ENCODE measurements around the gene TMEM184A.
"Not testable (repeated sequence)": the region's sequence is repeated elsewhere in the genome, so short reads cannot be mapped to it uniquely, and the experiment has no call there.

Gene TMEM184A

DNA sequence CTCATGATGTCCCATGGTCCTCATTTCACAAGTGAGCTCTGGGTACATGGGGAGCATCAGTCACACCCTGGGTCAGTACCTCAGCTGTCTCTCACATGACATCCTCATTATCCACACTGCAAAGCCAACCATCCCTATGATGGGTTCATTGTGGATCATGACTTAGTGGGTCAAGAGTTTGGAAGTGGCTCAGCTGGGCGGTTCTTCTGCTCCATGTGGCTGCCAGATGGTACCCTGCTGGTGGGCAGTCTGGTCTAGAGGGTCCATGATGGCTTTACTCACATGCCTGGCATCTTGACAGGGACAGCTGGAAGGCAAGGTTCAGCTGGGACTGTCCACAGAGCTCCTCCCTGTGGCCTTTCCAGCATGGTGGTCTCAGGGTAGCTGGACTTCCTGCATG is 33.0 kb upstream of the TMEM184A start:
- FAIRE-seq: no peak

DNA sequence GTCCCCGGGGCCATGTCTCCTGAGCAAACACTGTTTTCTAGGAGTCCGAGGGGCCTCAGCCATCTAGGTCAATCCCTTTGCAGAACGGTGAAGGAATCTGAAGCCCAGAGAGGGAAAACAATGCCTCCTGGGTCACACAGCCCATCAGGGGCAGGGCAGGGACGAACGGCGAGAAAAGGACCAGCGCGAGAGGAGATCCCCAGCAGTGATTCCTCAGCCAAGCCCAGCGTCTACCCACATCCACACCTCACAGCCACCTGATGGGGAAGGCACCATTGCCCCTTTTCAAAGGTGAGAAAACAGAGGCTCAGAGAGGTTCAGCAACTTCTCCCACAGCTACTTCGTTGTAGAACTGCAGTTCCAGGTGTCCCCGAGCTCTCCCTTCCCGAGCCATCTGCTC is 31.7 kb upstream of the TMEM184A start:
- FAIRE-seq: no peak

DNA sequence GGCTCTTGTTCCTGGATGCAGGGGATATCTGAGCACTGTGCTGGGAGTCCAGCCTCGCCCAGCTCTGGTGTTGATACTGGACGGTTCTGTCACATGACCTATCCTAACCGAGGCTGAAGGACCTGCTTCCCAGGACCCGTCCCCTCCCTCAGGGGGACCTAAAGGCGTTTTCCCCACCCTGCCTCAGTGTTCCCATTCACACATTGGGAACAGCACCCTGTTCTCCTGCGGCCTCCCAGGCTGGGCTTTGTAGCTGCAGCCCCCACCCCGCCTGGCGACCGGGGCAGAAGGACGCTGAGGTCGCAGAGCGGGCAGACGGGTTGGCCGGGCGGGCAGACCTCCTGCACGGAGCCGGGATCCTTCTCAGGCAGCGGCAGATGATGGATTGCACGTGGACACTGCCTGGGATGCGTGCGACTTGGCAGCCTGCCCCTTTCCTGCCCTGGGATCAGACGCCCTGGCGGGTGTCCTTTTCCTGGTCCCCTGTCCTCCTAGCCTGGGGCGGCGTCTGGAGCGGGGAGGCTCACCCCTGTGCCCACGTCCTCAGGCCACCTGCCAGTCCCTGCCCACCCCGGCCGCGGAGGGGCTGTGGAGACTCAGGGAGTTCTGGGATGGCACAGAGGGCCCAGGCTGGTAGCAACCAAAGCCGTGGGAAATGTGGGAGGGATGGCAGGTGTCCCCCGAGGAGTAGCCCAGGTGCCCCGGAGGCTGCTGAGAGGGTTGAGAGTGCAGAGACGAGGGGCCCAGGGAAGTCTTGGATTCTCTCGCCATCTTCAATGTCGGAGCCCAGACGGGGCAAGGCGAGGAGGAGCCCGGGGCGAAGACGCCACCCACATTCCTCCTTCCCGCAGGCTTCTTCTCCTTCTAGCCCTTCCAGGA is 31.1 kb upstream of the TMEM184A start:
- no peak for FAIRE-seq

DNA sequence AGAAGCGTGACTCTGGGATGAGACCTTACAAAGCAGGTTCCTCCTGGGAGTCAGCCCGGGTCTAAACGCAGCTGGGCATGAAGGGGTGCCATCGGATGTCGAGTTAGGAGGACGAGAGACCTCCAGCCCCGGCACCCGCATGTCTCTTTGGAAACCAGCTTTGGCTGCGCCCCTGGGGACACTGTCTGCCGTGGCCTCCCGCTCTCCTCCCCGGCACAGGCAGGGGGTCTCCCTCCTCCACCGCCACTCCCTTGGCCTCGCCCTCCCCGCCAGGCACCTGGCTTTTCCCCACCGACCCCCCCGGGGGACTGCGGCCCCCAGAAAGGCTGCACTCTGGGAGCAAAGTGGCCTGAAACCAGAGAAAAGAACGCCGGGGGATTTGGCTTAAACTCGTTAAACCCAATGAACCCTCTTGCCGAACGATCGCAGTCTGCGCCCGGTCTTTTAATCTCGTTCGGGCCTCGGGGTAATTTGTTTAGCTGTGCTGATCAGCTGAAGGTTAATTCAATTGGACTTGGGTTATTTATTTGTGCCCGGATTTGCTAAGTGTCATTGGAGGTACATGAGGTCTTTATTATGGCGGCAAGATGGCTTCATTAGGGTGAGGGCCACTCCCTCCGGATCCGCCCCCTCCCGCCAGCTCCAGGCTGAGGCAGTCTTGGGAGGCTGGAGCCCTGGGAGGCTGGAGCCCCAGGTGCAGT is 30.3 kb upstream of the TMEM184A start:
- FAIRE-seq: no peak

DNA sequence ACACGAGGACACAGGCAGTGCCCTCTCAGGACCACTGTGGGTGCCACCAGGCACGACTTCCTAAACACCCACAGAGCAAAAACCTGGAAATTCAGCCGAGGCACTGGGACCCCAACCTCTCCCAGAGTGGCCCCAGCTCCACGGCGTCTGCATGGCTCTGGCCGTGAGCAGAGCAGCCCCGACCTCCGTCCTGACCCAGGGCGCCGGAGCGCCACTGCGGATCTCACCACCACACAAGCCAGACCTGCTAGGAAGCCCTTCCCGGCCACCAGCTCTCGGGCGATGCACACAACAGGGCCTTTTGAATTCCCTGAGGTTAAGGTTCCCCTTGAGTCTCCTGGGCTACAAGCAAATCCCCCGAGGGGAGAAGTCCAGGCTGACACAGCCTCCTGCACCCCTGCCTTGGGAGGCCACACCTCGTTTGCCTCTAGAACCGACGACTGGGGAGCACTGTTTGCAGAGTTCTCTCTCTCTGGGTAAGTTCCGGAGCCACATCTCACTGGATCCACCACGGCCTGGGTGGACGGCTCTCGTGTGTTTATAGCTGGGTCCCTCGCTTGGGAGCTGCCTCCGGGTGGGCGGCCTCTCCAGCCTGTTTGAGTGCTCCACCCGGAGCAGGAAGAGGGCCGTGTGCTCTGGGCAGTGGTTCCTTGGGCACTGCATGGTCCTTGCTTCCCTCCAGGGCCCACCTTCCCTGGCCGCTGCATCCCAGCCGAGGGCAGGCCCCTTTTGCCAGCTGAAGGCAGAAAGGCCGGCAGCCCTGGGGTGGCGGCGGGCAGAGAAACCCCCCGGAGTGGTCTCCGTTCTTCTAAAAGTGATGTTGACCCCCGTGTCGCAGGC is 29.4 kb upstream of the TMEM184A start:
- no peak for FAIRE-seq

DNA sequence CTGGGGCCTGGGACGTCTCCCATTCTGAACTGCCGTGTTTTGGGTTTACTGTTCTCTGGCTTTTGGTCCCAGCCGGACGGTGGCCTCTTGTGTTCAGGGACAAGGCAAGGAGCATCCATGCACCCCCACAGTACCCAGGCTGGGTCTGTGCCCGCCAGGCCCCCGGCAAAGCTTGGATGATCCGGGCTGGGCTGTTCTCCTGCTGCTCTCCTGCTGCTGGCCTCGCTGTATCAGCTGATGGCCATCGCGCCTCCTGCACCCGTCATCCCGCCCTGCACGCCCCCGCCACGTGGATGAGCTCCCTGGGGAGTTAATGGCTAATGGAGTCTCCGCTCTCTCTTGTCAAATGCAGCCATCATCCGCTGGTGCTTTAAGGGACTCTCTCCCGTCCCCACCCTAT is 28.7 kb upstream of the TMEM184A start:
- FAIRE-seq: no peak

DNA sequence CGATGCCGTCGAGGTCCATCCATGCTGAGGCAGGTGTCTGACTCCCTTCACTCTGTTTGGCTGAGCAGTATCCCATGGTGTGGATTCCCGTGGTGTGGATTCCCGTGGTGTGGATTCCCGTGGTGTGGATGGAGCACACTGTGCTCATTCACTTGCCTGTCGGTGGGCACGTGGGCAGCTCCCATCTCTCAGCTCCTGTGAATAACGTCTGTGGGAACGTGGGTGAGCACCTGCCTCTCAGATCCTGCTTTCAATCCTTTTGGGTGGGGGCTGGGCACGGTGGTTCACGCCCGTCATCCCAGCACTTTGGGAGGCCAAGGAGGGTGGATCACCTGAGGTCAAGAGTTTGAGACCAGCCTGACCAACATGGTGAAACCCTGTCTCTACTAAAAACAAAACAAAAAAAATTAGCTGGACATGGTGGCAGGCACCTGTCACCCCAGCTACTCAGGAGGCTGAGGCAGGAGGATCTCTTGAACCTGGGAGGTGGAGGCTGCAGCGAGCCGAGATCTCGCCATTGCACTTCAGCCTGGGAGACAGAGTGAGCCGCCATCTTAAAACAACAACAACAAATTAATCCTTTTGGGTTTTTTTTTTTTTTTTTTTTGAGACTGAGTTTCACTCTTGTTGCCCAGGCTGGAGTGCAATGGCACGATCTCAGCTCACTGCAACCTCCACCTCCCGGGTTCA is 27.4 kb upstream of the TMEM184A start:
- not testable (repeated sequence) for FAIRE-seq

DNA sequence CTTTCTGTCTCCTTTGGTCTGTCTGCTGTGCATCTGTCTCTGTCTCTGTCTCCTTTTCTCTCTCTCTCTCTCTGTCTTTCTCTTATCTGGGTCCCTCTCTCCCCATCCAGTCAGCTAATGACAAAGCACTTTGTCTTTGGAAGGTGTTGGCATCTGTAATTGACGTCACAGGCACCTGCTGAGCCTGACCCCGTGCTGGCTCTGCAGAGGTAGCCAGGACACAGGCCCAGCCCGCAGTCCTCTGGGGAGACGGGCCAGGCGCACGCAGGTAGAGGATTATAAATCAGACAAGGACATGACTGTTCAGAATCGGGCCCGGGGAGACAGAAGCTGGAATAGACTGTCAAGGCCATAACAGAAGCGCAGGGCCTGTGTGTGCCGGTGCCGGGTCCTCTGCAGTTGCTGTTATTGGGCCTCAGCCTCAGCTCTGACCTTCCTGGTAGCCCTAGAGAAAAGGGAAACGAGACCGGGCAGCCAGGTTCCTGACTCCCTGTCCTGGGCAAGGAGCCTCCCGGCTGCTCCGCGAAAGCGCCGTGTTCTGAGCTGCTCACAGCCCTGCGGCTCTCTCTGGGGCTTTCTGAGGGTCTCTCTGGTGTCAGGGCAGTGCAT is 24.5 kb upstream of the TMEM184A start:
- no peak for FAIRE-seq

DNA sequence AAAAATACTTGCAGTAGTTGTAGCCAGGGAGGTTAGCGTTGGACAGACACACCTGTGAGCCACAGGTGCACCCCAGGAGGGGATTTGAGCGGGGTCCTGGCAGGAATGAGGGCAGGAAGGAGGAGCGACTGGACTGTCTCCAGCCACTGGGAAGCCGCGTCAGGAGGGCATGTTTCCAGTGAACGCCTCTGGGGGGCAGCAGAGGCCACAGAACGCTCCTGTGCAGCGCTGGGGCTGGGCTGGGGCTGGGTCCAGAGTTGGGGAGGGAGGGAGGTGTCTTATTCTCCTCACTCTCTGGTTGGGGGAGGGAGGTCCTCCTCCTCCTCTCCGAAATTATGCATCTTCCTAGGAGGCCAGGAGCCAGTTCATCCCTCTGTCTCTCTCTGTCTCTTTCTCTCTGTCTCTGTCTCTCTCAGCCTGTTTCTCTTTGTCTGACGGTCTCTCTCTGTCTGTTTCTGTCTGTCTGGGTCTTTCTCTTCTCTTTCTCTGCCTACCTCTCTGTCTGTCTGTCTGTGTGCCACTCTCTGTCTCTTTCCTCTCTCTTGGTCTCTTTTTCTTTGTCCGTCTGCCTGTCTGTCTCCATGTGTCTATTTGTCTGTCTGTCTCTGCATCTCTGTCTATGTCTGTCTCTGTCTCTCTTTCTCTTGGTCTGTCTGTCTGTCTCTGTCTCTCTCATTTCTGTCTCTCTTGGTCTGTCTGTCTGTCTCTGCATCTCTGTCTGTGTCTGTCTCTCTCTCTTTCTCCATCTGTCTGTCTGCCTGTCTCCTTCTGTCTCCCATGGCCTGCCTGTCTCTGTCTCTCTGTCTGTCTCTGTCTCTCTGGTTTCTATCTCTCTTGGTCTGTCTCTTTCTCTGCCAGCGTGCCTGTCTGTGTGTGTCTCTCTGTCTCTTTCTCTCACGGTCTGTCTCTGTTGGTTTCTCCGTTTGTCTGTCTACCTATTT is 23.7 kb upstream of the TMEM184A start:
- no peak for FAIRE-seq

DNA sequence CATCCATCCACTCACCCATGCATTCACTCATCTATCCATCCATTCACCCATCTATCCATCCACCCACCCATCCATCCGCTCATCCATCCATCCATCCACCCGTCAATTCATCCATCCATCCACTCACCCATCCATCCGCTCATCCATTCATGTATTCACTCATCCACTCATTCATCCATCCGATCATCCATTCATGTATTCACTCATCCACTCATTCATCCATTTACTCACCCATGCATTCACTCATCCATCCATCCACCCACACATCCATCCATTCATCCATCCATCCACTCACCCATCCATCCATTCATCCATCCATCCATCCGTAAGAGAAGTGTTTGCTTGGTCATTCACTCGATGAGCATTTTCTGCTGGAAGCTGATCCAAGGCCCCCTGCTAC is 22.5 kb upstream of the TMEM184A start:
- FAIRE-seq: no peak

DNA sequence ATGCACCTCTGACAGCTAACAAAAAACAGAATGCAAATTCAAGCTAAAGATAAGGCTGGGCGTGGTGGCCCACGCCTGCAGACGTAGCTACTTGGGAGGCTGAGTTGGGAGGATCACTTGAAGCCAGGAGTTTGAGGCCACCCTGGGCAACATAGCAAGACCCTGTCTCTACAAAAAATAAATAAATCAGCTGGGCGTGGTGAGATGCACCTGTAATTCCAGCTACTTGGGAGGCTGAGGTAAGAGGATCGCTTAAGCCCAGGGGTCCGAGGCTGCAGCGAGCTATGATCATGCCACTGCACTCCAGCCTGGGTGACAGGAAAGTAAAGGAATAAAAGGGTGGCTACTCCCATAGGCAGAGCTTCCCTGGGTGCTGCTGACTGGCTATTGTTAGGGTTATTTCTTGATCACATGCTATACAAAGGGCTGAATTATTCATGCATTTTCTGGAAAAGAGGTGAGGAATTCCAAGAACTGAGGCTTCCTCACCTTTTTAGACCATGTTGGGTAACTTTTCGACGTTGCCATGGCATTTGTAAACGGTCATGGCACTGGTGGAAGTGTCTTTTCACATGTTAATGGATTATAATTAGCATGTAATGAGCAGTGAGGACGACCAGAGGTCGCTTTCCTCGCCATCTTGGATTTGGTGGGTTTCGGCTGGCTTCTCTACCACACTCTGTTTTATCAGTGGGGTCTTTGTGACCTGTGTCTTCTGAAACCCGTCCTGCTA is 20.7 kb upstream of the TMEM184A start:
- no peak for FAIRE-seq

DNA sequence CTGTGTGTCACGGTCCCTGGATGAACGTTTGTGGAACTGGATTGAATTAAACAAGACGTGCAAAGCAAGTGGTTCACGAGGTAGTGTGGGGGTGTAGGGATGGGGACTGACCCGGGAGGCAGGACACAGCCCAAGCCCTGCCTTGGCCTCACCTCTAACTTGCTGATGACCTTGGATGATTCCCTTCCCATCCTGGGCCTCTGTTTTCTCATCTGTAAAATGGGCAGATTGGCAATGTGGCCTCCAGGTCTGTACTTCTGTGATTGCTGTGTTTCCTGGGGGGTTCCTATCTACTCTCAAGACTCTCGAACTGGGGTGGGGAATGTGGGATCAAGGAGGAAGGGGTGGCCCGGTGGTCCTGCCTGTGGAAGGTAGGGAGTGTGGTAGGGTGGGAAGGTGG is 19.8 kb upstream of the TMEM184A start:
- FAIRE-seq: no peak

DNA sequence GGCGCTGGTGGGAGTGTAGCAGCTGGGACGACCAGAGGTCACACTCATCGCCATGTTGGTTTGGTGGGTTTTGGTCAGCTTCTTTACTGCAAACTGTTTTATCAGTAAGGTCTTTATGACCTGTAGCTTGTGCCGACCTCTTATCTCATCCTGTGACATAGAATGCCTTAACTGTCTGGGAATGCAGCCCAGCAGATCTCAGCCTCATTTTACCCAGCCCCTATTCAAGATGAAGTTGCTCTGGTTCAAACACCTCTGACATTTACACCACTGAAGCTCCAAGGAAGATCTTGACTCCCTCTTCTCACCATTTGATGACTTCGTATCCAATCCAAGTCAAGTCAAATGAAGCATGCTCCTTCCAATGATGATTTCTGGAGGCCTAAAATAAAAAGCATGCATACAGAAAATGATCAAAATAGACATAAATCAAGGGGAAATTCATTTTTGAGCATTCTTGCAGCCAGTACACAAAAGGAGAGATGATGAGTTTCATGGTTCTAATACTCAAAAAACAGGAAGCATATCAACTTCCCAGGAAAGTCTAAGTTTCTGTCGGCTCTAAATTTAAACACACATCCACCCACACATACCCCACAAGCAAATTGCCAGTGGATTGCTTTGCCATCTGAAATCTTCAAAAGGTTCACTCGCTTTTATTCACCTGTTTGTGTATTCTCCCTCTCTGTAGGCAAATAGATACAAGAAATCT is 16.3 kb upstream of the TMEM184A start:
- no peak for FAIRE-seq

DNA sequence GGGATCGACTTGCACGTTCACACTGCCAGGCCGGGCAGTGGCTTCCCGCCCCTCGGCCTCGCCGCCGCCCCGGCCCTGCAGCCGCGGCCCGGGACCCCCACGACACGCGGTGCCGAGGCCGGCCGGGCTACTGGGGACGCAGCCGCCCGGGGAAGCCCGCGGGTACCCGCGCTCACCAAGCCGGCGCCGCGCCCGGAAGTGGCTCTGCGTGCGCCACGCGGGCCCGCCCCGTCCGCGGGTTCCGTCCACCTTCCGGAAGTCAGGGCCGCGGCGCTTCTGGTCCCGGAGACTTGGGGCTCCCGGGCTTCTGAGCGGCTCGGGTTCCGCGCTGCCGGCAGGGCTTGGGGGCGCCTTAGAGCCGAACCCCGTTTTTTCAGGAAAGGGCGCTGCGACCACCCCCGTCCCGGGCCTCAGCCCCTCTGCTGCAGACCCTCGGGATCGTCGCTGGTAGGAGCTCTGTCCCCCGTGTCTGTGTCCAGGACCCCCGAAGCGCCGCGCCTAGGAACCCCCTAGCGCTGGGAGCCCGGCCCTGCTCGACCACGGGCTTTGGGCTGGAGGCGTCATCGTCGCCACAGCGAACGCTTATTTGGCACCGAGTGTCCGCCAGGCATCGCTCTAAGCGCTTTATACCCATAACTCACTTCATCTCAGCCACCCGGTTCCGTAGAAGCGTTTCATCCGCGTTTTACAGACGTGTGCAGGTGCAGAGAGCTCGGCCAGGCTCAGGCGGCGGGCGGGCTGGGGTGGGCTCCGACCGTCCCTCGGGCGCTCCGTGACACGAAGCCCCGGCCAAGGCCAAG is 14.0 kb upstream of the TMEM184A start, which contains the start of gene PSMG3:
TSS of gene PSMG3 (minus strand) at position 200 of the 800 bp plus-strand sequence. CDS start 693 bp downstream, outside the sequence.
- no peak for FAIRE-seq

DNA sequence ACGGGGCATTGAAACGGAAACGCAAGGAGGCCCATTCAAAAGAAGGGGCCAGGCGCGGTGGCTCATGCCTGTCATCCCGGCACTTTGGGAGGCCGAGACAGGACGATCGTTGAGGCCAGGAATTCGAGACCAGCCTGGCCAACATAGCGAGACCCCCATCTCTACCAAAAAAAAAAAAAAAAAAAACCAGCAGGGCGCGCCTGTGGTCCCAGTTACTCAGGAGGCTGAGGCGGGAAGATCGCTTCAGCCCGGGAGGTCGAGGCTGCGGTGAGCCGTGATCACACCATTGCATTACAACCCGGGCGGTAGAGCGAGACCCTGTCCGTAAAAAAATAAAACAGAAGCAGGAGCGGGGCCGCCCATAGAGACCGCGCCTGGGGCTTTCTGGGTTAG is 13.4 kb upstream of the TMEM184A start:
- no peak for FAIRE-seq

DNA sequence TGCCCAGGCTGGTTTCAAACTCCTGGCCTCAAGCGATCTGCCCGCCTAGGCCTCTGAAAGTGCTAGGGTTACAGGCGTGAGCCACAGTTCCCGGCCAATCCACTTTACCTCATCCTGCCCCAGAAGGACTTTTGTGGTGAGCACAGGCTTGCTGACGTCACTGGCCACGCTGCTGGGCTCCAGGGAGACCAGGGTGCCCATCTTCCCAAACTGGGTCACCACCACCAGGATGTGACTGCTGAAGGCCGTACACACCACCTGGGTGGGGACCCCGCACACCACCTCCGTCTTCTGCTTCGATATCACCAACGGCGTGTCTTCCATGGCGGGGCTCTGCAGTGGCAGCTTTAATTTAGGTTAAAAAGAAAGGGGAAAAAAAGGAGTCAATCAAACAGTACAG is 13.0 kb upstream of the TMEM184A start:
- FAIRE-seq: no peak

DNA sequence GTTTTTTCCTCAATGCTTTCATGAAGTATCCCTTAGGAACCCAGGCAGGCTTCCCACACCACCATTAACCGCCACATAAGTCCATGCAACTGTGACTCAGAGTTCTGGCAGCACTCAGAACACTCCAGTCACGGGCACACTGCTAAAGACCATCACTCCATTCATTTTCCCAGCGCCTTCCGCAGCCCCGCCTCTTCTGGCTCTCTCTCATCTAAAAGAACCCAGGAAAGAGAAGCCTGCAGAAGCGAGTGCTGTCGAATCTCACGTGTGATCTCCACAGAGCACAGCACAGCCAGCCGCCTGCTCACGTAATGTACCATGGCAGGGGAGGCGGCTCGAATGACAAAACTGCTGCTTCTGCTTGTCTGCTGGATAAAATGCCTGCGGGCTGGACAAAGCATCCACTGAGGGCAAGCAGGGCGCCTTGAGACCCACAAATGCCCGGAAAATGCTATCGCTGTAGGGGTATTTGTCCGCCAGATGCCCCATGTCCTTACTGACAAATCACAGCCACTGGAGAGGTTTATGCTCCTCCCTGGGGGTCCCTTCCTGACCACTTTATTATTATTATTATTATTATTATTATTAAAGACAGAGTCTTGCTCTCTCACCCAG is 12.0 kb upstream of the TMEM184A start:
- FAIRE-seq: no peak
